ENCODE results near the gene MAML1. TPM values are rescaled to one million over a fixed set of nuclear protein-coding genes. Genes with fewer than 3 reads are reported as not detected.

MAML1 gene
- total RNA-seq, 1 donor from 2014 or later, result 59.1 TPM

DNA sequence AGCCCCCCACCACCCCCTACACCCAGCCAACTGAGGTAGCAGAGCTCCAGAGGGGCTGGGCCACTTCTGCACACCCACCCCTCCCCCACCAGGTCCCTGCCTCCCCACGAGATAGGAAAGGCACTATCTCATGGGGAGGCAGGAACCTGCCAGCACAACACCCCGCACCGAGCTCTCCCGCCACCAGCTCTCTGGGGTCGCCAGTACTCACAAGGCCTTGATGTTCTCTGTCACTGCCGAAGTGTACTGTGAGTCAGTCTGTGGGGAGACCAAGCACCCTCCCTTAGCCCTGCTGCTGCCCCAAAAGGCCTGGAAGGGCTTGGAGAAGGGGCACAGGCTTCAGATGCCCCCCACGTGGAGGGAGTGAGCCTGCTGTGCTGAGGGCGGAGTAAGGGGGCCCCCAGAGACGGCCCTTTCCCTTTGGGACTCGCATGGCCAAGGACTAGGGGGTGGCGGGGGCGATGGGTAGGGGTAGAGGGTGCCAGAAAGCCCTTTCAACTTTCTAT lies 68.1 kb downstream of the MAML1 start:
- H3K4me1 Mint-ChIP-seq, result peaks cover 30% of the 10 kb centered on the region
- H3K27me3 Mint-ChIP-seq (ENCODE audit: low read depth), result peaks cover 5% of the 10 kb centered on the region
- no peak for DNase-seq (ENCODE audit: low read depth, low spot score)
- peaks cover 7% of the 10 kb centered on the region for H3K36me3 Mint-ChIP-seq (ENCODE audit: low read depth)
- no peak overlapping the region for H3K27ac Mint-ChIP-seq (ENCODE audit: unreplicated experiment)
- H3K4me3 Mint-ChIP-seq, result no peak overlapping the region
- no peaks in the 10 kb centered on the region for H3K9me3 Mint-ChIP-seq
- TF ChIP-seq, protein P1, sequence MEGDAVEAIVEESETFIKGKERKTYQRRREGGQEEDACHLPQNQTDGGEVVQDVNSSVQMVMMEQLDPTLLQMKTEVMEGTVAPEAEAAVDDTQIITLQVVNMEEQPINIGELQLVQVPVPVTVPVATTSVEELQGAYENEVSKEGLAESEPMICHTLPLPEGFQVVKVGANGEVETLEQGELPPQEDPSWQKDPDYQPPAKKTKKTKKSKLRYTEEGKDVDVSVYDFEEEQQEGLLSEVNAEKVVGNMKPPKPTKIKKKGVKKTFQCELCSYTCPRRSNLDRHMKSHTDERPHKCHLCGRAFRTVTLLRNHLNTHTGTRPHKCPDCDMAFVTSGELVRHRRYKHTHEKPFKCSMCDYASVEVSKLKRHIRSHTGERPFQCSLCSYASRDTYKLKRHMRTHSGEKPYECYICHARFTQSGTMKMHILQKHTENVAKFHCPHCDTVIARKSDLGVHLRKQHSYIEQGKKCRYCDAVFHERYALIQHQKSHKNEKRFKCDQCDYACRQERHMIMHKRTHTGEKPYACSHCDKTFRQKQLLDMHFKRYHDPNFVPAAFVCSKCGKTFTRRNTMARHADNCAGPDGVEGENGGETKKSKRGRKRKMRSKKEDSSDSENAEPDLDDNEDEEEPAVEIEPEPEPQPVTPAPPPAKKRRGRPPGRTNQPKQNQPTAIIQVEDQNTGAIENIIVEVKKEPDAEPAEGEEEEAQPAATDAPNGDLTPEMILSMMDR (conservative IDR thresholded peaks at IDR 0.05), result no peak

DNA sequence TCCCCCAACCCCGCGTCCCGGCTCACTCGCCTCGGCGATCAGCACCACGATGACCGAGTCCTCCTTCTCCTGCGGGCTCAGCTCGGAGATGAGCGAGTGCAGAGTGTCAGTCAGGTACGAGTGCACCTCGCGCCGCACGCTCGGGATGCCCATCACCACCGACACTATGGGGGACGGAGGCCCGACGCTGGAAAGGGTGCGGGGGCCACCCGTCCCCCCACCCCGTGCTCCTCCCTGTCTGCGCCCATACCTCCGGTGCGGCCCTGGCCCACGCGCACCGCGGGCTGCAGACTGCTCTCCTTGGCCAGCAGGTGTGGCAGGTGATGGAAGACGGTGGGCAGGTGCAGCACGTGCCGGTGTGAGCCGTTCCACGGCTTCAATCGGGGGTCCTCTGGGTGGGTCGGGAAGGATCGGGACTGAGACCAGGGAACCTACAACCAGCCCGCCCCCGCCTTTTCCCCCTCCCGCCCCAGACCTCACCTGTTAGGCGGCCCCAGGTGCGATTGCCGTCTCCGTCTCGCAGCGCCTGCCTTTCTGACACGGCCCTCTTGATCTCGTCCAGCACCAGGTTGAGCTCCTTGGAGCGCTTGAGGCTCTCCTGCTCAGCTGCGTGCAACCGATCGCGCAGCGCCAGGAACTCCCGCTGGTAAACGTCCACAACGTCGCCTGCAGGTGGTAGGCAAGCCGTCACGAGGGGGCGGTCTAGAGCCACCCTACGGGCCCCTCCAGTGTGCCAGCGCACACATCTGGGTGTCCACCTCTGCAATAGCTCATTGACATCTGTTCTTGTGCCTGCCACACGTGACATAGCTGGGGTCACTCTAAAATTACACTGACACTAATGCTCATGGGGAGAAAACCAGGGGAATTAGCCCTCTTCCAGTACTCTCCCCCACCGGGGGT lies 68.9 kb downstream of the MAML1 start:
- Mint-ChIP-seq H3K27me3 (ENCODE audit: low read depth) (peaks cover 5% of the 10 kb centered on the region), H3K36me3 (ENCODE audit: low read depth) (peaks cover 7% of the 10 kb centered on the region), H3K4me1 (peaks cover 30% of the 10 kb centered on the region), H3K27ac (ENCODE audit: unreplicated experiment) (no peak overlapping the region), H3K9me3 (no peaks in the 10 kb centered on the region), H3K4me3 (peak overlapping the region; percentile 81)
- peak; percentile 55 for DNase-seq (ENCODE audit: low read depth, low spot score)
- TF ChIP-seq, protein P1 (conservative IDR thresholded peaks at IDR 0.05), result peak; percentile 65

DNA sequence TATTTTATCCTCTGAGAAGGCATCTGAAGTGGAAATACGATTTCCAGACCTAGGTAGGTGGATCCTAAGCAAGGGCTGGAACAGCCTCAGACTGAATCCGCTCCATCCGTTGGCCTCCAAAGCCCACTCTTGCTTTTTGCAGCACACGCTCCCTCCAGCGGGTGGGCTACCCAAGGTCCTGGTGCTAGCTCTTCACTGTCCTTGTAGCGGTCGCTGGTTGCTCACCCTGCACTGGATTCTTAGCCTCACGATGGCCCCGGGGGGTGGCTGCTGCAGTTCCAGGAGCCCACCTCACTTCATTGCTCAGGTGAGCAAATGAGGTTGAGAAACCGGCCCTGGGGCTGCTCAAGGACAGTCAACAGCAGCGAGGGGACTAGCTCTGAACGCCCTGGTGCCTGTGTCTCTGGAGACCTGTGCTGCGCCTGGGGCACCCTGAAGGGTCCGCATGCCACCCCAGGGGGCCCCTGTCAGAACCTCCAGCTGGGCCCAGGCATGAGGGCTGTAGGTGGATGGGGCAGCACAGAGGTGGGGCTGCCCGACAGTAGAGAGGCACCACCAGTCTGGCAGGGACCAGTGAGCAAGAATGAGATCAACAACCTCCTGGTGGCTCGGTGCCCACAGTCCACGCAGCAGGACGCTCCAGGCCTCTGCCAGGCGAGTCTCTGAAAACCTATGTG lies 69.7 kb downstream of the MAML1 start:
- H3K4me3 Mint-ChIP-seq, result peak overlapping the region; percentile 81
- H3K27ac Mint-ChIP-seq (ENCODE audit: unreplicated experiment), result no peak overlapping the region
- DNase-seq (ENCODE audit: low read depth, low spot score), result no peak
- H3K27me3 Mint-ChIP-seq (ENCODE audit: low read depth), result peaks cover 2% of the 10 kb centered on the region
- H3K9me3 Mint-ChIP-seq, result no peaks in the 10 kb centered on the region
- TF ChIP-seq, protein P1 (conservative IDR thresholded peaks at IDR 0.05), result no peak
- peaks cover 25% of the 10 kb centered on the region for H3K4me1 Mint-ChIP-seq
- peaks cover 2% of the 10 kb centered on the region for H3K36me3 Mint-ChIP-seq (ENCODE audit: low read depth)

DNA sequence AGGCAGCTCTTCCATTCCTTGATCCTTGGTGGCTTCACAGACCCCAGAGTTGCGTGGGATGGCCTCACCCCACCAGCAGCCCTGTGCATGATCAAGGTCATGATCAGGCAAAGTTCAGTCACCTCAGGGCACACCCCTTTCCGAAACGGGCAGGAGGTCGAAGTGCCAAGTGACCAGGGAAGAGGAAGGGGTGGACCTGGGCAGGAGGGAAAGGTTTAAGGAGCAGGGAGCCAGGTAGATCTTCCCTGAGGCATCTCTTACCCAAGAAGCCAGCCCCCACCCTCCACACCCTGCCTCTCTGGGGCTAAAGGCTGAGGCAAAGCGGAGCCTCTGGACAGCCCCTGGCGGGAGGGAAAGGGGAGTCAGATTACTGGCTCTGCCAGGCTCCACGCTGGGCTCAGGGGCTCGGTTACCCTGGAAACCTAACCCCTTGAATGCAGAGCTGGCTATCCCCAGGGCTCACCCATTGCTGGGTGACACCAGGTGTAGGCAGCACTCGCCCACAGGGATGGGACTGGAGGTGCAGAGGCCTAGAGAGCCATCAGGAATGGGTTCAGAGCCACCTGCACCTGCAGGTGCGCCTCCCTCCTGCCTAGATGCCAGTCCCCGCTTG lies 70.4 kb downstream of the MAML1 start:
- Mint-ChIP-seq H3K9me3 (no peaks in the 10 kb centered on the region), H3K36me3 (ENCODE audit: low read depth) (peaks cover 2% of the 10 kb centered on the region), H3K27me3 (ENCODE audit: low read depth) (peaks cover 2% of the 10 kb centered on the region), H3K27ac (ENCODE audit: unreplicated experiment) (no peak overlapping the region), H3K4me3 (peak overlapping the region; percentile 70), H3K4me1 (peaks cover 25% of the 10 kb centered on the region)
- DNase-seq (ENCODE audit: low read depth, low spot score), result no peak
- TF ChIP-seq, protein P1 (conservative IDR thresholded peaks at IDR 0.05), result no peak
